GM18511 (cell line): ENCODE results near the gene ELN.

Source experiments
- ATAC-seq: cut with Tn5 transposase; IDR thresholded peaks from one replicate; pipeline ENCODE4 v1.9.1; 2021; ENCODE audit warnings: mild to moderate bottlenecking, moderate library complexity; ENCODE audit not compliant: unreplicated experiment

ELN gene

GRCh38 chr7:74092321-74092963 is 64.5 kb downstream of the ELN start:
- ATAC-seq, result peak; percentile 12

- peak; percentile 75 for ATAC-seq
Observed at GRCh38 chr7:74092964-74093471, 65.0 kb downstream of the ELN start.

- peak; percentile 19 for ATAC-seq
Observed at GRCh38 chr7:74093671-74094223, 65.8 kb downstream of the ELN start.

GRCh38 chr7:74094224-74095101 is 66.5 kb downstream of the ELN start:
- peak; percentile 58 for ATAC-seq

- ATAC-seq, result no peak
Observed at GRCh38 chr7:74095135-74095534, 67.2 kb downstream of the ELN start.

- no peak for ATAC-seq
Observed at GRCh38 chr7:74097937-74098614, 70.1 kb downstream of the ELN start.

- no peak for ATAC-seq
Observed at GRCh38 chr7:74099031-74099430, 71.1 kb downstream of the ELN start.

GRCh38 chr7:74101061-74101681 is 73.2 kb downstream of the ELN start:
- peak; percentile 90 for ATAC-seq

GRCh38 chr7:74103219-74103772 is 75.3 kb downstream of the ELN start:
- no peak for ATAC-seq

- no peak for ATAC-seq
Observed at GRCh38 chr7:74104702-74105101, 76.7 kb downstream of the ELN start.

- no peak for ATAC-seq
Observed at GRCh38 chr7:74105992-74106391, 78.0 kb downstream of the ELN start.

GRCh38 chr7:74106846-74107245 is 78.9 kb downstream of the ELN start:
- no peak for ATAC-seq

- no peak for ATAC-seq
Observed at GRCh38 chr7:74115326-74115725, 87.4 kb downstream of the ELN start.

- no peak for ATAC-seq
Observed at GRCh38 chr7:74116356-74116755, 88.4 kb downstream of the ELN start.
